HepG2 (cell line): ENCODE data around the gene SEC31B. TPM values are rescaled to one million over a fixed set of nuclear protein-coding genes. Genes with fewer than 3 reads are reported as not detected.

Experiments used
- BCL3 ChIP-seq: sonication (generic); formaldehyde crosslinking; IDR thresholded peaks from 2 replicates; pipeline ENCODE4 v1.5.1; 2020; ENCODE audit warnings: mild to moderate bottlenecking, missing genetic modification reagents, moderate library complexity
- CTCF ChIP-seq: sonication (generic); formaldehyde crosslinking; IDR thresholded peaks from 2 replicates; pipeline ENCODE4 v1.5.0; 2020; ENCODE audit warnings: mild to moderate bottlenecking, missing genetic modification reagents, moderate library complexity
- ERF ChIP-seq: IDR thresholded peaks from 2 replicates; pipeline ENCODE4 v1.6.1; 2018; ENCODE audit warnings: missing biosample characterization, missing genetic modification reagents
- GZF1 ChIP-seq: sonication (generic); formaldehyde crosslinking; IDR thresholded peaks from 2 replicates; pipeline ENCODE4 v1.5.1; 2020; ENCODE audit warnings: mild to moderate bottlenecking, missing genetic modification reagents
- KMT2A ChIP-seq: sonication (generic); formaldehyde crosslinking; IDR thresholded peaks from 2 replicates; pipeline ENCODE4 v1.4.0; 2020; ENCODE audit warnings: missing genetic modification reagents
- LCORL ChIP-seq, 2 experiments: fragments of 450-650 bp in 1 of 2; sonication (generic) in 1 of 2; formaldehyde crosslinking in 1 of 2; IDR thresholded peaks; 2 replicates each; pipeline versions ENCODE4 v1.5.0 to v1.6.1; 2017 to 2020; ENCODE audit warnings: antibody characterized with exemption in 1 of 2, missing genetic modification reagents in 1 of 2
- MED1 ChIP-seq: sonication (generic); formaldehyde crosslinking; IDR thresholded peaks from 2 replicates; pipeline ENCODE4 v1.4.0; 2020; ENCODE audit warnings: missing genetic modification reagents
- MEIS1 ChIP-seq: sonication (generic); formaldehyde crosslinking; IDR thresholded peaks from 2 replicates; pipeline ENCODE4 v1.9.0; 2021; ENCODE audit warnings: mild to moderate bottlenecking, missing genetic modification reagents, moderate library complexity, borderline replicate concordance
- MTERF4 ChIP-seq: sonication (generic); formaldehyde crosslinking; IDR thresholded peaks from 2 replicates; pipeline ENCODE4 v1.8.0; 2023; ENCODE audit warnings: mild to moderate bottlenecking, missing genetic modification reagents
- MTF1 ChIP-seq: sonication (generic); formaldehyde crosslinking; IDR thresholded peaks from 2 replicates; pipeline ENCODE4 v1.5.0; 2020; ENCODE audit warnings: missing genetic modification reagents
- MTF2 ChIP-seq: sonication (generic); formaldehyde crosslinking; IDR thresholded peaks from 2 replicates; pipeline ENCODE4 v1.5.0; 2020; ENCODE audit warnings: missing genetic modification reagents, borderline replicate concordance
- RBM39 ChIP-seq: fragments of 200-400 bp; formaldehyde crosslinking; IDR thresholded peaks from one replicate; pipeline ENCODE4 v1.6.1; 2018; ENCODE audit warnings: antibody characterized with exemption, mild to moderate bottlenecking, low read depth, low read length; ENCODE audit not compliant: poor library complexity, severe bottlenecking
- RCOR2 ChIP-seq: IDR thresholded peaks from 2 replicates; pipeline ENCODE4 v1.6.1; 2016; ENCODE audit warnings: missing biosample characterization, missing genetic modification reagents
- RFX3 ChIP-seq: IDR thresholded peaks from 2 replicates; pipeline ENCODE4 v1.6.1; 2016; ENCODE audit warnings: missing biosample characterization, missing genetic modification reagents
- SALL2 ChIP-seq: sonication (generic); formaldehyde crosslinking; IDR thresholded peaks from 2 replicates; pipeline ENCODE4 v1.8.1; 2023; ENCODE audit warnings: mild to moderate bottlenecking, missing genetic modification reagents, inconsistent platforms
- TP53 ChIP-seq: sonication (generic); formaldehyde crosslinking; conservative IDR thresholded peaks from 2 replicates; pipeline ENCODE4 v1.4.0; 2020; ENCODE audit warnings: missing genetic modification reagents
- U2AF2 ChIP-seq: fragments of 200-400 bp; formaldehyde crosslinking; IDR thresholded peaks from 2 replicates; pipeline ENCODE4 v1.6.1; 2017; ENCODE audit warnings: low read depth, mild to moderate bottlenecking, low read length
- ZBTB49 ChIP-seq: sonication (generic); formaldehyde crosslinking; IDR thresholded peaks from 2 replicates; pipeline ENCODE4 v1.4.0; 2020; ENCODE audit warnings: missing genetic modification reagents, borderline replicate concordance
- ZMAT5 ChIP-seq: sonication (generic); formaldehyde crosslinking; IDR thresholded peaks from 2 replicates; pipeline ENCODE4 v1.5.0; 2020; ENCODE audit warnings: mild to moderate bottlenecking, low read depth, missing genetic modification reagents, borderline replicate concordance
- ZNF232 ChIP-seq: sonication (generic); formaldehyde crosslinking; IDR thresholded peaks from 2 replicates; pipeline ENCODE4 v1.4.0; 2020; ENCODE audit warnings: missing genetic modification reagents, borderline replicate concordance
- ZNF24 ChIP-seq: fragments of 450-650 bp; IDR thresholded peaks from 2 replicates; pipeline ENCODE4 v1.6.1; 2017; ENCODE audit warnings: antibody characterized with exemption, mild to moderate bottlenecking
- ZNF501 ChIP-seq: sonication (generic); formaldehyde crosslinking; IDR thresholded peaks from 2 replicates; pipeline ENCODE4 v1.5.1; 2020; ENCODE audit warnings: mild to moderate bottlenecking, moderate library complexity, missing genetic modification reagents
- ZNF567 ChIP-seq: sonication (generic); formaldehyde crosslinking; IDR thresholded peaks from 2 replicates; pipeline ENCODE4 v1.8.1; 2023; ENCODE audit warnings: mild to moderate bottlenecking, missing genetic modification reagents, borderline replicate concordance
- polyA plus RNA-seq, 8 experiments: library from polyadenylated mRNA; depleted of rRNA in 3 of 8; stranded (reverse) in 7 of 8; unstranded in 1 of 8; fragments of >200 nt; fragmentation: Illumina TruSeq in 4 of 8; extraction: Trizol in 4 of 8; gene quantifications; 2 replicates each; pipeline versions ENCODE4 v1.2.1 to v1.2.3, GENCODE V29; 2011 to 2016; ENCODE audit warnings: low read depth in 4 of 8, missing spikeins in 1 of 8, mixed read lengths in 1 of 8; ENCODE audit not compliant: insufficient read depth in 1 of 8
- total RNA-seq, 5 experiments: library from RNA; depleted of rRNA; stranded (reverse); fragments of >200 nt; fragmentation: Illumina TruSeq; extraction: Trizol; gene quantifications; 2 replicates each; pipeline ENCODE4 v1.2.3, GENCODE V29; 2016; ENCODE audit warnings: low read depth in 1 of 5

SEC31B gene
- total and polyA plus RNA-seq, 2 of the 13 experiments (the other 11 are each of a cell fraction or from before 2014, with no cell fraction given) = 2.0 to 8.3 TPM

GRCh38 chr10:100482181-100482833 is 37.4 kb downstream of the SEC31B start (continued):
- TF ChIP-seq ZBTB49 (no peak), ERF (peak; percentile 58; the same call in 1 of the 2 replicates), MEIS1 (CRISPR knock-in tag) (peak; percentile 49; the same call in 1 of the 2 replicates), LCORL (IDR thresholded peaks at IDR 0.05) (no peak), LCORL (CRISPR knock-in tag; IDR thresholded peaks at IDR 0.05) (no peak), GZF1 (no peak), RCOR2 (CRISPR knock-in tag) (no peak), ZMAT5 (CRISPR knock-in tag) (no peak), SALL2 (0 out of 2 replicates have a peak, but pooled peaks have one; percentile 27), BCL3 (CRISPR knock-in tag) (0 out of 2 replicates have a peak, but pooled peaks have one; percentile 58), RFX3 (no peak), ZNF567 (CRISPR knock-in tag) (no peak), RBM39 (no peak), ZNF24 (no peak), CTCF (CRISPR knock-in tag) (peak; percentile 87), ZNF501 (CRISPR knock-in tag) (0 out of 2 replicates have a peak, but pooled peaks have one; percentile 8), MTERF4 (peak; percentile 89), MTF1 (no peak), MTF2 (CRISPR knock-in tag) (0 out of 2 replicates have a peak, but pooled peaks have one; percentile 73), KMT2A (CRISPR knock-in tag) (peak; percentile 40; the same call in 1 of the 2 replicates), ZNF232 (CRISPR knock-in tag) (no peak), MED1 (CRISPR knock-in tag) (no peak; the same call in 1 of the 2 replicates), TP53 (CRISPR knock-in tag) (no peak), U2AF2 (no peak)
